ENCODE measurements around the gene KIAA1549. TPM values are rescaled to one million over a fixed set of nuclear protein-coding genes. Genes with fewer than 3 reads are reported as not detected.
A peak's percentile ranks its signal among the peaks of the same experiment; 100 is the strongest.

Gene KIAA1549
- total and polyA plus RNA-seq, 9 of the 15 experiments (the other 6 are each of a cell fraction or from before 2014, with no cell fraction given), result 0.01 to 0.29 (median 0.07) TPM

DNA sequence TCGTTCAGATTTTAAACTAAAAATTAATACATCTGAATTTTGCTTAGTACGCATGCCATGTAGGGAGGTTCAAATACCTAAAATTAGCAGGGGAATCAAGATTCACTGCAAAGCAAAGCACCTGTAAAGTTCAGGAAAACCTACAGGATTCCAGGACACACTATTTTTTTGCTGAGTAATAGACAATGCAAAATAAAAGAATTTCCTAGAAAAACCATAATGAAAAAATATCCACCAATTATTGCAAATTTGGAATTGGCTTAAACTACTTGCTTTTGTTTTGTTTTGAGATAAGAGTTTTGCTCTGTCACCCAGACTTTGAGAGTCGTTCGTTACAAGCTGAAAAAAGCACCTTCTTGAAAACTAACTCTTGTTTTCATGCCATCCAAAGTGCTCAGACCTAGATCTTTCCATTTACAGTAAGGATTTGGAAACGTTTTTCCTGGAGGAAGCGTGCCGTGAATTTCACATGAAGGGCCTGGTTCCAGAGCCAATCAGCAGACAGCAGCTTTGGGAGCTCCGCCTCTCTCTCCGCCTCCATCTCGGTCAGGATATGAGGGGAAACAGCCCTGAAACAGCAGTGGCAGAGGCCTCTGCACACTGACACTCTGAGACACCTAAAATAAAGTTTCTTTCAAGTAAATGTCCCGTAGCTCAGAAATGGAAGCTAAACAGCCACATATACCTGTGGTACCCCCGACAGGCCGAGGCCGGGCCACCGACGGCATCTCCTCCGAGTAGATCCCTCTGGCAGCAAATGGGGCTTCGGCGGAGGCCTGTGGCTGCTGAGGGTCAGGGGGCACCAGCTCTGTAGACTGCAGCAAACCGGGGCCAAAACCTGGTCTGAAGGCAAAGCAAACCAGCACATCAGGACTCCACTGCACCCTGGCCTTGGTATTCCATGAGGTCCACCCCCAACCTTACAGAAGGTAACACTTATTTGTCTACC is 137.3 kb downstream of the KIAA1549 start (continued):
- TF ChIP-seq MGA (IDR thresholded peaks at IDR 0.05), result peak; percentile 30
- no peak for TF ChIP-seq FOXJ2 (tag; IDR thresholded peaks at IDR 0.05)
- peak; percentile 26; the same call in 1 of the 2 replicates for TF ChIP-seq MAFK (IDR thresholded peaks at IDR 0.05; ENCODE audit: low read length)
- no peak for TF ChIP-seq CBFA2T2 (conservative IDR thresholded peaks at IDR 0.05)
- peak; percentile 57; the same call in 1 of the 2 replicates for TF ChIP-seq L3MBTL2 (IDR thresholded peaks at IDR 0.05)
- TF ChIP-seq, protein P1, sequence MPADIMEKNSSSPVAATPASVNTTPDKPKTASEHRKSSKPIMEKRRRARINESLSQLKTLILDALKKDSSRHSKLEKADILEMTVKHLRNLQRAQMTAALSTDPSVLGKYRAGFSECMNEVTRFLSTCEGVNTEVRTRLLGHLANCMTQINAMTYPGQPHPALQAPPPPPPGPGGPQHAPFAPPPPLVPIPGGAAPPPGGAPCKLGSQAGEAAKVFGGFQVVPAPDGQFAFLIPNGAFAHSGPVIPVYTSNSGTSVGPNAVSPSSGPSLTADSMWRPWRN (IDR thresholded peaks at IDR 0.05; ENCODE audit: low read depth), result 0 out of 2 replicates have a peak, but pooled peaks have one; percentile 12
